ENCODE data around the gene BAHCC1. TPM values are rescaled to one million over a fixed set of nuclear protein-coding genes. Genes with fewer than 3 reads are reported as not detected.

The BAHCC1 gene
- total RNA-seq, 1 experiment from 2014 or later, result 0.17 TPM

DNA sequence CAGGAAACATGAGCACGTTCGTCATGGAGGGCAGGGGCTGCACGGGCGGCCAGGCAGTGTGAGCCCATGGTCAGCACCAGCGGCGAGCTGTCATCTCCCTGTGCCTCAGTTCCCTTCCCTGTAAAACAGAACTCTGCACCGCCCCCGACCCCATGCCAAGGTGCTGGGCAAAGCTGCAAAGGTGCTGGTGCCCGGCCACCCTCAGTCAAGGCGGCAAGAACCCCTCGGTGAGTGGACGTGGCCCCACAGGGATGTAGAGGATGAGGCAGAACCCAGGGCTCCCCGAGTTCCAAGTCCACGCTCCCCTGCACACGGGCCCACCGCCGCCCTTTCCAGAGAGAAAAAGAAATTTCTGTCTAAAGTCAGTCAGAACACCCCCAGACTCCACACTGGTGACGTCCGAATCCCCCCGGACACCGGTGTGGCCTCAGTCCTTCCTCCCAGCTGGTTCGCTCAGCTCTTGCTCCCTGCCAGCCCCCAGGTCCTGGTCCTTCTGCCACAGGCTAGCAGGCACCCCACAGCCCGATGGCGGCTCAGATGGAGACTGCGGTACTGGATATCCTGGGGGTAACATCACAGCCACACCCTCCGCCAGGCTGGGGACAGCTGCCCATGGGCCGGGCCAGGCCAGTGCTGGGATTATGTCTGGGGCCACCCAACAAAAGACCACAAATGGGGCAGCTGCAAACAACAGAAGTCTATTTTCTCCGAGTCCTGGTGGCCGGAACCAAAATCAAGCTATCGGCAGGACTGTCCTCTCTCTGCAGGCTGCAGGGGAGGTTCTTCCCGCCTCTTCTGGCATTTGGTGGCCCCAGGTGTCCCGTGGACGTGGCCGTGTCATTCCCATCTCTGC is 14.4 kb upstream of the BAHCC1 start:
- peaks cover 10% of the 10 kb centered on the region for H3K36me3 Mint-ChIP-seq (ENCODE audit: insufficient read depth, unreplicated experiment)
- no peaks in the 10 kb centered on the region for H3K9me3 Mint-ChIP-seq (ENCODE audit: low read depth, unreplicated experiment)
- BruUV-seq (replicated peaks), result no TSS peak
- CTCF ChIA-PET, result no interaction called here
- intact Hi-C loops (cut with micrococcal nuclease; ENCODE audit: unreplicated experiment), result no loop called here
- H3K27ac Mint-ChIP-seq (ENCODE audit: unreplicated experiment), result no peak overlapping the region
- no peak for DNase-seq
- H3K4me1 Mint-ChIP-seq (ENCODE audit: low read depth, unreplicated experiment), result no peaks in the 10 kb centered on the region
- TF ChIP-seq, protein P1, sequence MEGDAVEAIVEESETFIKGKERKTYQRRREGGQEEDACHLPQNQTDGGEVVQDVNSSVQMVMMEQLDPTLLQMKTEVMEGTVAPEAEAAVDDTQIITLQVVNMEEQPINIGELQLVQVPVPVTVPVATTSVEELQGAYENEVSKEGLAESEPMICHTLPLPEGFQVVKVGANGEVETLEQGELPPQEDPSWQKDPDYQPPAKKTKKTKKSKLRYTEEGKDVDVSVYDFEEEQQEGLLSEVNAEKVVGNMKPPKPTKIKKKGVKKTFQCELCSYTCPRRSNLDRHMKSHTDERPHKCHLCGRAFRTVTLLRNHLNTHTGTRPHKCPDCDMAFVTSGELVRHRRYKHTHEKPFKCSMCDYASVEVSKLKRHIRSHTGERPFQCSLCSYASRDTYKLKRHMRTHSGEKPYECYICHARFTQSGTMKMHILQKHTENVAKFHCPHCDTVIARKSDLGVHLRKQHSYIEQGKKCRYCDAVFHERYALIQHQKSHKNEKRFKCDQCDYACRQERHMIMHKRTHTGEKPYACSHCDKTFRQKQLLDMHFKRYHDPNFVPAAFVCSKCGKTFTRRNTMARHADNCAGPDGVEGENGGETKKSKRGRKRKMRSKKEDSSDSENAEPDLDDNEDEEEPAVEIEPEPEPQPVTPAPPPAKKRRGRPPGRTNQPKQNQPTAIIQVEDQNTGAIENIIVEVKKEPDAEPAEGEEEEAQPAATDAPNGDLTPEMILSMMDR (IDR thresholded peaks at IDR 0.05; ENCODE audit: unreplicated experiment), result no peak
- H3K27me3 Mint-ChIP-seq (ENCODE audit: unreplicated experiment), result peaks cover 44% of the 10 kb centered on the region
- no peak overlapping the region for H3K4me3 Mint-ChIP-seq (ENCODE audit: low read depth, unreplicated experiment)

DNA sequence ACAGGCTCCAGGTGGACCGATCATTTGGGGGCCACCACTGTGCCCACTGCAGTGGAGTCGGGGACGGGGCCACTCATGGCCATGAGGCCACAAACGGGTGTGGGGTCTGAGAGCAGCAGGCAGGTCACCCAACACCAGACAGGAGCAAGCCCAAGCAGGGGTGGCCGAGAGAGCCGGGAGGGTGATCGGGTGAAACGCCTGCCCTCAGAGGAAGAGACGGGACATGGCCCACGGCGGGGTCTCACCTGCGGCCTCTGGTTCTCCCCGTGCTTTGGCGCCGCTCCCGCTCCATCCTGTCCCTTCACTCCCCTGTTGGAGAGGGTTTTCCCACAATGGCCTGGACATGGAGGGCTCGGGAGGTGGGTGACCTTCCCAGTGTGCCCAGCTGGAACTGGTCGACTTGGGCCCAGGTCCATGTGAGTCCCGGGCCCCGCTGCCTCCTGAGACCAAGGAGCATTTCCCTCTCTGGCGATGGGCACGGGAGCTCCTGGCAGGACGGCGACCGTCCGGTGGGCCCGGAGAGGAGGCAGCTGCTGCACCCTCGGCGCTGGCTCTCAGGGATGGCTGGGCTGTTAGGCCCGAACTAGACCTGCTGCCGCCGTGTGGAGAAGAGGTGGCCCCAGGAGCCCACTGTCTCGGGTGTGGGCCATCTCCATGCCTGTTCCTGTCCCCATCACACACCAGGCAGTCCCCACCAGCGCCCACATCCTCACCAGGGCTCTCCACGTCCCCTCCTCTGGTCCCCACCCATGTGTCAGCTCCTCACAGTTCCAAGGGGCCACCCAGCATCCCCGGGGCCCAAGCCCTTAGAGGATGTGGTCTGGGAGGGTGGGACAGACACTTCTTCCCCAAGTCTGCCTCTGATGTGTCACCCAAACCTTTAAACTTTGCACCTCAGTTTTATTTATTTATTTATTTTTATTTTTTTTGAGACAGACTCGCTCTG is 13.4 kb upstream of the BAHCC1 start:
- H3K9me3 Mint-ChIP-seq (ENCODE audit: low read depth, unreplicated experiment), result no peaks in the 10 kb centered on the region

DNA sequence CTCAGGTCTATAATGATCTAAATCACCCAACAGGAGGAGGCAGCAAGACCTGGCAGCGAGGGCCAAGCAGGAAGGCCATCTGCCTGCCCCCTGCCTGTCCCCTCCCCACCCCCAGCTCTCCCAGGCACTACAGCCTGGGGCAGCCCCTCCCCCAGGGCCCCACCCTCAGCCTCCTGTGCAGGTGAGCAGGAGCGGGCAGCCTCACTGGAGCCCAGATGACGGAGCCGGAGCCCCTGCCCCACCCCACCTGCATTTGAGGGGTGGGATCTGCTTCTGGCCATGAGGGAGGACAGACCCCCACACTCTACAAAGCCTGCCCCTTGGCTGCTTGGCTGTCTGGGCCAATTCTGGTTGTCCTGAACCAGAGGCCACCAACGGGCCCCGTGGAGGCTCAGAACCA is 12.4 kb upstream of the BAHCC1 start:
- H3K27me3 Mint-ChIP-seq (ENCODE audit: unreplicated experiment), result peaks cover 49% of the 10 kb centered on the region
- peaks cover 10% of the 10 kb centered on the region for H3K36me3 Mint-ChIP-seq (ENCODE audit: insufficient read depth, unreplicated experiment)
- BruUV-seq (replicated peaks), result no TSS peak

More for the DNA sequence above, 13.4 kb upstream of the BAHCC1 start:
- no peak for DNase-seq
- no peak overlapping the region for H3K27ac Mint-ChIP-seq (ENCODE audit: unreplicated experiment)
- peaks cover 44% of the 10 kb centered on the region for H3K27me3 Mint-ChIP-seq (ENCODE audit: unreplicated experiment)
- H3K36me3 Mint-ChIP-seq (ENCODE audit: insufficient read depth, unreplicated experiment), result peaks cover 10% of the 10 kb centered on the region
- no peak overlapping the region for H3K4me3 Mint-ChIP-seq (ENCODE audit: low read depth, unreplicated experiment)
- BruUV-seq (replicated peaks), result no TSS peak
- intact Hi-C loops (cut with micrococcal nuclease; ENCODE audit: unreplicated experiment), result no loop called here
- TF ChIP-seq, protein P1 (IDR thresholded peaks at IDR 0.05; ENCODE audit: unreplicated experiment), result no peak
- CTCF ChIA-PET, result interaction anchor here (0.6 kb wide), 1 partner anchor 75 kb away, joined by 6 read pairs; no protein-coding TSS in a partner anchor
- no peaks in the 10 kb centered on the region for H3K4me1 Mint-ChIP-seq (ENCODE audit: low read depth, unreplicated experiment)

More for the DNA sequence above, 12.4 kb upstream of the BAHCC1 start:
- intact Hi-C loops (cut with micrococcal nuclease; ENCODE audit: unreplicated experiment), result no loop called here
- Mint-ChIP-seq H3K27ac (ENCODE audit: unreplicated experiment) (no peak overlapping the region), H3K4me1 (ENCODE audit: low read depth, unreplicated experiment) (no peaks in the 10 kb centered on the region), H3K4me3 (ENCODE audit: low read depth, unreplicated experiment) (no peak overlapping the region), H3K9me3 (ENCODE audit: low read depth, unreplicated experiment) (no peaks in the 10 kb centered on the region)
- DNase-seq, result no peak
- CTCF ChIA-PET, result no interaction called here
- TF ChIP-seq, protein P1 (IDR thresholded peaks at IDR 0.05; ENCODE audit: unreplicated experiment), result no peak

Measured in Calu3 (cell line).